Ovary (tissue), 3 donors: Measurements from ENCODE around the gene IBA57.

Source experiments
- EP300 ChIP-seq: sonication (generic); formaldehyde crosslinking; IDR thresholded peaks from one replicate; pipeline ENCODE4 v1.6.1; 2017; ENCODE audit warnings: antibody characterized with exemption
- POLR2A ChIP-seq: fragments of 450-650 bp; IDR thresholded peaks from one replicate; pipeline ENCODE4 v1.6.1; 2017; ENCODE audit warnings: antibody characterized with exemption, mild to moderate bottlenecking, moderate library complexity
- TF ChIP-seq, protein P1 (sequence below), 3 donors: fragments of 450-650 bp in 2 of 3; fragments of 200-600 bp in 1 of 3; IDR thresholded peaks; one replicate each; pipeline versions ENCODE4 v1.5.1 to v1.8.0; 2016 to 2022; ENCODE audit warnings: antibody characterized with exemption in 3 of 3, mild to moderate bottlenecking in 1 of 3
- donor health status: DM: no; HTN: no; CAD: no.

DNA sequence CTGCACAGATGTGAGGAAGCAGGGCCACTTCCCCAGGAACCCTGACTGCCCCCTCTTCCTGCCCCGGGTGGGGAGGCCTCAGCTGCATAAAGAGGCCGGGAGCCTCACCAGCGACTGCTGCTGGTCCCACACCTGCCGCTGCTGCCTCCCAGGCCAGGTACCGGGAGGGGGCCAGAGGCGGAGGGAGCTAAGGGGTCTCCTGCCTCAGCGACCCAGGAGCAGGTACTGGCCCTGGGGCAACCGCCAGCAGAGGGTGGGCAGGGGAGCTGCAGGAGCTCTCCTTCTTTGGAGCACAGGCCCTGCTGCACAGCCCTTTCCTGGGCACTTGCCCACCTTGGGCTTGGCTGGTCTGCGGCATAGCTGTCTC is 9.1 kb upstream of the IBA57 start:
- TF ChIP-seq, protein P1, sequence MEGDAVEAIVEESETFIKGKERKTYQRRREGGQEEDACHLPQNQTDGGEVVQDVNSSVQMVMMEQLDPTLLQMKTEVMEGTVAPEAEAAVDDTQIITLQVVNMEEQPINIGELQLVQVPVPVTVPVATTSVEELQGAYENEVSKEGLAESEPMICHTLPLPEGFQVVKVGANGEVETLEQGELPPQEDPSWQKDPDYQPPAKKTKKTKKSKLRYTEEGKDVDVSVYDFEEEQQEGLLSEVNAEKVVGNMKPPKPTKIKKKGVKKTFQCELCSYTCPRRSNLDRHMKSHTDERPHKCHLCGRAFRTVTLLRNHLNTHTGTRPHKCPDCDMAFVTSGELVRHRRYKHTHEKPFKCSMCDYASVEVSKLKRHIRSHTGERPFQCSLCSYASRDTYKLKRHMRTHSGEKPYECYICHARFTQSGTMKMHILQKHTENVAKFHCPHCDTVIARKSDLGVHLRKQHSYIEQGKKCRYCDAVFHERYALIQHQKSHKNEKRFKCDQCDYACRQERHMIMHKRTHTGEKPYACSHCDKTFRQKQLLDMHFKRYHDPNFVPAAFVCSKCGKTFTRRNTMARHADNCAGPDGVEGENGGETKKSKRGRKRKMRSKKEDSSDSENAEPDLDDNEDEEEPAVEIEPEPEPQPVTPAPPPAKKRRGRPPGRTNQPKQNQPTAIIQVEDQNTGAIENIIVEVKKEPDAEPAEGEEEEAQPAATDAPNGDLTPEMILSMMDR (IDR thresholded peaks at IDR 0.05) = no peak
- TF ChIP-seq EP300 = no peak
- TF ChIP-seq POLR2A = no peak
